ENCODE data around the gene SEMG1.

DNA sequence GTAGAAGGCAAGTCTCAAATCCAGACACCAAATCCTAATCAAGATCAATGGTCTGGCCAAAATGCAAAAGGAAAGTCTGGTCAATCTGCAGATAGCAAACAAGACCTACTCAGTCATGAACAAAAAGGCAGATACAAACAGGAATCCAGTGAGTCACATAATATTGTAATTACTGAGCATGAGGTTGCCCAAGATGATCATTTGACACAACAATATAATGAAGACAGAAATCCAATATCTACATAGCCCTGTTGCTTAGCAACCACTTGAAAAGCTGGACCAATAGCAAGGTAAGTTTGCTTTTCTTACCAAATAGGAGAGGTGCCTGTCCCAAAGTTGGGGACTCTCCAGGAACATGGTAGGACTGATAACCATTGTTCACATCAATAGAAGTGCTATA is 16.3 kb downstream of the SEMG1 start:
- no peak for TF ChIP-seq POLR2A (IDR thresholded peaks at IDR 0.05)
- TF ChIP-seq, protein P1, sequence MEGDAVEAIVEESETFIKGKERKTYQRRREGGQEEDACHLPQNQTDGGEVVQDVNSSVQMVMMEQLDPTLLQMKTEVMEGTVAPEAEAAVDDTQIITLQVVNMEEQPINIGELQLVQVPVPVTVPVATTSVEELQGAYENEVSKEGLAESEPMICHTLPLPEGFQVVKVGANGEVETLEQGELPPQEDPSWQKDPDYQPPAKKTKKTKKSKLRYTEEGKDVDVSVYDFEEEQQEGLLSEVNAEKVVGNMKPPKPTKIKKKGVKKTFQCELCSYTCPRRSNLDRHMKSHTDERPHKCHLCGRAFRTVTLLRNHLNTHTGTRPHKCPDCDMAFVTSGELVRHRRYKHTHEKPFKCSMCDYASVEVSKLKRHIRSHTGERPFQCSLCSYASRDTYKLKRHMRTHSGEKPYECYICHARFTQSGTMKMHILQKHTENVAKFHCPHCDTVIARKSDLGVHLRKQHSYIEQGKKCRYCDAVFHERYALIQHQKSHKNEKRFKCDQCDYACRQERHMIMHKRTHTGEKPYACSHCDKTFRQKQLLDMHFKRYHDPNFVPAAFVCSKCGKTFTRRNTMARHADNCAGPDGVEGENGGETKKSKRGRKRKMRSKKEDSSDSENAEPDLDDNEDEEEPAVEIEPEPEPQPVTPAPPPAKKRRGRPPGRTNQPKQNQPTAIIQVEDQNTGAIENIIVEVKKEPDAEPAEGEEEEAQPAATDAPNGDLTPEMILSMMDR (IDR thresholded peaks at IDR 0.05) = no peak
